Thyroid gland (tissue), 4 donors: Measurements from ENCODE around the gene HDAC8. TPM values are rescaled to one million over a fixed set of nuclear protein-coding genes. Genes with fewer than 3 reads are reported as not detected.
A peak's percentile ranks its signal among the peaks of the same experiment; 100 is the strongest.
"Not testable (repeated sequence)": the region's sequence is repeated elsewhere in the genome, so short reads cannot be mapped to it uniquely, and the experiment has no call there.

Experiments
- DNase-seq, 2 donors: peaks; one replicate each; pipeline ENCODE4 v3.0.0-alpha.2; 2019
- H3K27ac ChIP-seq, 3 donors: fragments of 200-600 bp; sonication (generic); 1 replicate in 2 of 3; 2 replicates in 1 of 3; pipeline ENCODE4 v1.5.1; 2016 to 2019; ENCODE audit warnings: mild to moderate bottlenecking in 1 of 3, moderate library complexity in 1 of 3
- H3K27me3 ChIP-seq: fragments of 200-600 bp; sonication (generic); one replicate; pipeline ENCODE4 v1.5.1; 2019
- H3K36me3 ChIP-seq, 2 donors: fragments of 200-600 bp; sonication (generic); one replicate each; pipeline ENCODE4 v1.5.1; 2016 to 2019
- H3K4me1 ChIP-seq, 2 donors: fragments of 200-600 bp; sonication (generic); one replicate each; pipeline ENCODE4 v1.5.1; 2017 to 2019
- H3K4me3 ChIP-seq, 3 donors: fragments of 200-600 bp; sonication (generic); replicated peaks in 1 of 3; 1 replicate in 2 of 3; 2 replicates in 1 of 3; pipeline ENCODE4 v1.5.1; 2016; ENCODE audit warnings: mild to moderate bottlenecking in 1 of 3
- H3K9me3 ChIP-seq: fragments of 200-600 bp; sonication (generic); one replicate; pipeline ENCODE4 v1.5.1; 2017
- POLR2A ChIP-seq, 2 donors: fragments of 450-650 bp; IDR thresholded peaks; one replicate each; pipeline ENCODE4 v1.6.1; 2017; ENCODE audit warnings: antibody characterized with exemption in 2 of 2, mild to moderate bottlenecking in 2 of 2, moderate library complexity in 1 of 2
- WGBS, 2 donors: methylation state at CpG; one replicate each; pipeline ENCODE4 v1.1.5; 2017; 5-methylcytosine and 5-hydroxymethylcytosine counted together
- intact Hi-C: fragments of 100-400 bp; cut with DNase I; formaldehyde crosslinking; loops from one replicate; pipeline ENCODE4 v1.15.1; 2023
- total RNA-seq, 4 donors: library from RNA; depleted of rRNA; stranded (reverse); fragments of >200 nt; gene quantifications; one replicate each; pipeline ENCODE4 v1.2.3, GENCODE V29; 2016
- TF ChIP-seq, protein P1 (sequence below), 6 experiments: fragments of 200-600 bp in 3 of 6; fragments of 450-650 bp in 3 of 6; sonication (generic) in 3 of 6; IDR thresholded peaks; one replicate each; pipeline ENCODE4 v1.5.1; 2016 to 2019; ENCODE audit warnings: antibody characterized with exemption in 6 of 6, mild to moderate bottlenecking in 2 of 6, inconsistent platforms in 1 of 6, moderate library complexity in 1 of 6

HDAC8 gene
- total RNA-seq, 4 donors from 2014 or later: 46.5 to 74.9 (median 55.4) TPM

DNA sequence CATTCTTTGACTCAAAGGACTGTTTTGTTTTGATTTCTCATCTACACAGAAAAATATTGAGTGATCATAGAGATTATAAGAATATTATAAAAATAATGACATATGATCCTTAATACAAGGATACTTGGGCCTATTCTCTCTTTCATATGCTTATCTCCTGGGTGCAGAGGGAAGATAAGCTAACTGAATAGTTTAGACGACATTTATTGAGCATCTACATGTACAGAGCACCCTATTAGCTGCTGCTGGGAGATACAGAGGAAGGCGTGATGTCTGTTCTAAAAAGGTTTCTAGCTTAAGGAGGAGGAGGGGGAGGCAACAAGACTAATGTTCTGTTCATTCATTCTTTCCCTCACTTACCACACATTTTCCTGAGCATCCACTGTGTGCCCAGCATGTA, 106.8 kb downstream of the HDAC8 start:
- no peak for TF ChIP-seq POLR2A (IDR thresholded peaks at IDR 0.05)
- TF ChIP-seq, protein P1, sequence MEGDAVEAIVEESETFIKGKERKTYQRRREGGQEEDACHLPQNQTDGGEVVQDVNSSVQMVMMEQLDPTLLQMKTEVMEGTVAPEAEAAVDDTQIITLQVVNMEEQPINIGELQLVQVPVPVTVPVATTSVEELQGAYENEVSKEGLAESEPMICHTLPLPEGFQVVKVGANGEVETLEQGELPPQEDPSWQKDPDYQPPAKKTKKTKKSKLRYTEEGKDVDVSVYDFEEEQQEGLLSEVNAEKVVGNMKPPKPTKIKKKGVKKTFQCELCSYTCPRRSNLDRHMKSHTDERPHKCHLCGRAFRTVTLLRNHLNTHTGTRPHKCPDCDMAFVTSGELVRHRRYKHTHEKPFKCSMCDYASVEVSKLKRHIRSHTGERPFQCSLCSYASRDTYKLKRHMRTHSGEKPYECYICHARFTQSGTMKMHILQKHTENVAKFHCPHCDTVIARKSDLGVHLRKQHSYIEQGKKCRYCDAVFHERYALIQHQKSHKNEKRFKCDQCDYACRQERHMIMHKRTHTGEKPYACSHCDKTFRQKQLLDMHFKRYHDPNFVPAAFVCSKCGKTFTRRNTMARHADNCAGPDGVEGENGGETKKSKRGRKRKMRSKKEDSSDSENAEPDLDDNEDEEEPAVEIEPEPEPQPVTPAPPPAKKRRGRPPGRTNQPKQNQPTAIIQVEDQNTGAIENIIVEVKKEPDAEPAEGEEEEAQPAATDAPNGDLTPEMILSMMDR (IDR thresholded peaks at IDR 0.05): no peak
- Histone ChIP-seq H3K27ac (no peak overlapping the region), H3K9me3 (no peaks in the 10 kb centered on the region), H3K36me3 (no peaks in the 10 kb centered on the region), H3K4me1 (peaks cover 4 to 7% of the 10 kb centered on the region in 2 donors), H3K27me3 (no peaks in the 10 kb centered on the region), H3K4me3 (no peak overlapping the region)
- WGBS, 2 donors: 92 to 93% methylated on average over 2 of the region's 2 CpGs
- intact Hi-C loops: no loop called here
- no peak for DNase-seq

DNA sequence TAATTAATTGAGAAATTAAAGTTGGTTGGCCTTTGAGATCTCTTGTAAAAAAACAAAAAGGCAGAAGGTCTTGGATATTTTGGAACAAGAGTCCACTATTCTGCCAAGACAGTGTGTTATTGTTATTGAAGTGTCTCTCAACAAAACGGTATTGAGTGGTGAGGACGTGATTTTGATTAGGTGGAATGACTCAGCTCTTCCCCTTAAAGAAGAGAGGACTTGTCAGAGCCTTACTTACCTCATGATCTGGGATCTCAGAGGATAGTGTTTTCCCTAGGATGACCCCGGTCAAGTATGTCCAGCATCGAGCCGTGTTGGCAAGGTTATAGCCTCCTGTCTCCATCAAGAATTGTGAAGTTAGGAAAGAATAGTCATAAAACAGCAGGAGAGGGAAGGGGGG, 110.9 kb downstream of the HDAC8 start:
- H3K36me3 ChIP-seq: no peaks in the 10 kb centered on the region
- H3K27me3 ChIP-seq: no peaks in the 10 kb centered on the region
- peak overlapping the region; percentile 0 to 51 (median 40) for H3K27ac ChIP-seq
- DNase-seq: peak; percentile 6 to 7
- no peak overlapping the region for H3K4me3 ChIP-seq
- H3K4me1 ChIP-seq: peaks cover 4 to 7% of the 10 kb centered on the region in 2 donors
- WGBS, 2 donors: 30 to 47% methylated on average over 5 of the region's 5 CpGs
- no peaks in the 10 kb centered on the region for H3K9me3 ChIP-seq
- no peak for TF ChIP-seq POLR2A (IDR thresholded peaks at IDR 0.05)
- TF ChIP-seq, protein P1 (IDR thresholded peaks at IDR 0.05): no peak
- intact Hi-C loops: no loop called here

DNA sequence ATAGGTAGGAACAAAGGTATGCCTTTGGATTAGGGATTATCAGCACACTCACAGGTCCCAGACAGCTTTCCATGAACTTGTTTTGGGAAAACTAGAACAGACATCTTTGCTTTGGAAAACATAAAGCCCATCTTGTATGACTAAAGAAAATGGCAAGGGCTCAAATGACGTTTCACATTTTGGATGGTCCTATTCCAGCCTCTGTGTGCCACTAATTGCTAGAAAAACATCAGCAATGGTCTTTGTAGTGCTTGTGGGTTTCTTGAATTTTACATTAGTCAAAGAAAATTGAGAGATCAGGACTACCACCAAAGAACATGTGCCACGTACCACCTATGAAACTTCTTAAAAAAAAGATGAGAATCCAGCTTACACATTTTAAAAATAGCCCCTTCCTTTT, 111.4 kb downstream of the HDAC8 start:
- 90 to 96% methylated on average over 2 of the region's 2 CpGs for WGBS, 2 donors
- no peaks in the 10 kb centered on the region for H3K27me3 ChIP-seq
- no peak overlapping the region for H3K4me3 ChIP-seq
- H3K9me3 ChIP-seq: no peaks in the 10 kb centered on the region
- intact Hi-C loops: no loop called here
- H3K27ac ChIP-seq: peak overlapping the region in 1 of 3 donors; percentile 40
- peaks cover 4 to 7% of the 10 kb centered on the region in 2 donors for H3K4me1 ChIP-seq
- TF ChIP-seq, protein P1 (IDR thresholded peaks at IDR 0.05): no peak
- no peak for TF ChIP-seq POLR2A (IDR thresholded peaks at IDR 0.05)
- no peaks in the 10 kb centered on the region for H3K36me3 ChIP-seq
- no peak for DNase-seq

DNA sequence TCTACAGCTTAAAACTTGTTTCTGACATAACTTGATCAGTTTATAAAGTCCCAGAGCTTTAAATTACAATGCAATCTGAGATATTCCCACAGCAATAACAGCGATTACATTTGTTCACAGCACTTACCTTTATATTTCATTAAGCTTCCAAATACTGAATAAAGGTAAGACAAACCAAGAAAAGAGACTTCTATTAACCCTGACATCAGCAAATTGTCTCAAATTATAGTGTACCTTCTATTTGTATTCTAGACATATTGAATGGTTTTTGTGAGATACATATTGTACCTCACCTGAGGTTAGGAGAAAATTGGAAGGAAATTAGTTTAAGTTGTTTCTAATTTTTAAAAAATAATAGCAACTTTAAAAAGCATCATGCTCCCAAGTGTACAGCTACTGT, 111.9 kb downstream of the HDAC8 start:
- H3K27me3 ChIP-seq: no peaks in the 10 kb centered on the region
- peaks cover 4 to 7% of the 10 kb centered on the region in 2 donors for H3K4me1 ChIP-seq
- no peak overlapping the region for H3K4me3 ChIP-seq
- 96% methylated on average over 1 of the region's 1 CpG for WGBS, 2 donors
- H3K9me3 ChIP-seq: no peaks in the 10 kb centered on the region
- DNase-seq: no peak
- H3K27ac ChIP-seq: no peak overlapping the region
- TF ChIP-seq, protein P1 (IDR thresholded peaks at IDR 0.05): no peak
- TF ChIP-seq POLR2A (IDR thresholded peaks at IDR 0.05): no peak
- intact Hi-C loops: no loop called here
- no peaks in the 10 kb centered on the region for H3K36me3 ChIP-seq

DNA sequence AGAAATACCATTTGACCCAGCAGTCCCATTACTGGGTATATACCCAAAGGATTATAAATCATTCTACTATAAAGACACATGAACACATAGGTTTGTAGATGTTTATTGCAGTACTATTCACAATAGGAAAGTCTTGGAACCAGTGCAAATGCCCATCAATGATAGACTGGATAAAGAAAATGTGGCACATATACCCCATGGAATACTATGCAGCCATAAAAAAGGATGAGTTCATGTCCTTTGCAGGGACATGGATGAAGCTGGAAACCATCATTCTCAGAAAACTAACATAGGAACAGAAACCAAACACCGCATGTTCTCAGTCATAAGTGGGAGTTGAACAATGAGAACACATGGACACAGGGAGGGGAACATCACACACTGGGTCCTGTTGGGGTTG, 123.6 kb downstream of the HDAC8 start:
- H3K4me1 ChIP-seq, H3K27ac ChIP-seq, H3K4me3 ChIP-seq, H3K36me3 ChIP-seq, DNase-seq, H3K9me3 ChIP-seq, intact Hi-C loops, H3K27me3 ChIP-seq: not testable (repeated sequence)
- WGBS, 2 donors: 100% methylated on average over 1 of the region's 1 CpG

DNA sequence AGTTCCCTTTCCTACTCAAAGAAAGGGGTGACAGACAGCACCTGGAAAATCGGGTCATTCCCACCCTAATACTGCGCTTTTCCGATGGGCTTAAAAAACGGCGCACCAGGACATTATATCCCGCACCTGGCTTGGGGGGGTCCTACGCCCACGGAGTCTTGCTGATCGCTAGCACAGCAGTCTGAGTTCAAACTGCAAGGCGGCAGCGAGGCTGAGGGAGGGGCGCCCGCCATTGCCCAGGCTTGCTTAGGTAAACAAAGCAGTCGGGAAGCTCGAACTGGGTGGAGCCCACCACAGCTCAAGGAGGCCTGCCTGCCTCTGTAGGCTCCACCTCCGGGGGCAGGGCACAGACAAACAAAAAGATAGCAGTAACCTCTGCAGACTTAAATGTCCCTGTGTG, 131.9 kb downstream of the HDAC8 start:
- H3K4me3 ChIP-seq, H3K9me3 ChIP-seq, H3K27me3 ChIP-seq, DNase-seq, intact Hi-C loops, H3K36me3 ChIP-seq, H3K27ac ChIP-seq, H3K4me1 ChIP-seq: not testable (repeated sequence)
- 100% methylated on average over 10 of the region's 16 CpGs; no CpG with 5 or more reads in 1 of the 2 donors for WGBS, 2 donors
